ENCODE data around the gene CPNE5. TPM values are rescaled to one million over a fixed set of nuclear protein-coding genes. Genes with fewer than 3 reads are reported as not detected.

The CPNE5 gene
- total RNA-seq, 4 donors from 2014 or later: 9.5 to 33.8 (median 12.2) TPM

- Histone ChIP-seq H3K27ac (no peak overlapping the region), H3K36me3 (no peaks in the 10 kb centered on the region), H3K4me1 (no peaks in the 10 kb centered on the region), H3K9me3 (peaks cover 0 to 4% of the 10 kb centered on the region in 2 donors), H3K27me3 (no peaks in the 10 kb centered on the region), H3K4me3 (no peak overlapping the region)
- intact Hi-C loops (cut with DNase I; ENCODE audit: low total_unique reads): no loop called here
- TF ChIP-seq, protein P1, sequence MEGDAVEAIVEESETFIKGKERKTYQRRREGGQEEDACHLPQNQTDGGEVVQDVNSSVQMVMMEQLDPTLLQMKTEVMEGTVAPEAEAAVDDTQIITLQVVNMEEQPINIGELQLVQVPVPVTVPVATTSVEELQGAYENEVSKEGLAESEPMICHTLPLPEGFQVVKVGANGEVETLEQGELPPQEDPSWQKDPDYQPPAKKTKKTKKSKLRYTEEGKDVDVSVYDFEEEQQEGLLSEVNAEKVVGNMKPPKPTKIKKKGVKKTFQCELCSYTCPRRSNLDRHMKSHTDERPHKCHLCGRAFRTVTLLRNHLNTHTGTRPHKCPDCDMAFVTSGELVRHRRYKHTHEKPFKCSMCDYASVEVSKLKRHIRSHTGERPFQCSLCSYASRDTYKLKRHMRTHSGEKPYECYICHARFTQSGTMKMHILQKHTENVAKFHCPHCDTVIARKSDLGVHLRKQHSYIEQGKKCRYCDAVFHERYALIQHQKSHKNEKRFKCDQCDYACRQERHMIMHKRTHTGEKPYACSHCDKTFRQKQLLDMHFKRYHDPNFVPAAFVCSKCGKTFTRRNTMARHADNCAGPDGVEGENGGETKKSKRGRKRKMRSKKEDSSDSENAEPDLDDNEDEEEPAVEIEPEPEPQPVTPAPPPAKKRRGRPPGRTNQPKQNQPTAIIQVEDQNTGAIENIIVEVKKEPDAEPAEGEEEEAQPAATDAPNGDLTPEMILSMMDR (IDR thresholded peaks at IDR 0.05): no peak
- TF ChIP-seq POLR2A (IDR thresholded peaks at IDR 0.05): no peak
- DNase-seq: no peak
Measured at GRCh38 chr6:36746251-36746650, 93.0 kb downstream of the CPNE5 start.

- H3K9me3 ChIP-seq: peaks cover 0 to 4% of the 10 kb centered on the region in 2 donors
- no peak overlapping the region for H3K27ac ChIP-seq
- H3K36me3 ChIP-seq: no peaks in the 10 kb centered on the region
- H3K4me3 ChIP-seq: no peak overlapping the region
- TF ChIP-seq POLR2A (IDR thresholded peaks at IDR 0.05): no peak
- TF ChIP-seq, protein P1 (IDR thresholded peaks at IDR 0.05): no peak
- DNase-seq: no peak
- no peaks in the 10 kb centered on the region for H3K27me3 ChIP-seq
- intact Hi-C loops (cut with DNase I; ENCODE audit: low total_unique reads): no loop called here
- H3K4me1 ChIP-seq: no peaks in the 10 kb centered on the region
Measured at GRCh38 chr6:36745836-36746235, 93.4 kb downstream of the CPNE5 start.

GRCh38 chr6:36745283-36745682 lies 94.0 kb downstream of the CPNE5 start:
- Histone ChIP-seq H3K4me1 (no peaks in the 10 kb centered on the region), H3K36me3 (no peaks in the 10 kb centered on the region), H3K27me3 (no peaks in the 10 kb centered on the region), H3K9me3 (peaks cover 0 to 4% of the 10 kb centered on the region in 2 donors), H3K27ac (no peak overlapping the region), H3K4me3 (no peak overlapping the region)
- intact Hi-C loops (cut with DNase I; ENCODE audit: low total_unique reads): no loop called here
- no peak for TF ChIP-seq POLR2A (IDR thresholded peaks at IDR 0.05)
- TF ChIP-seq, protein P1 (IDR thresholded peaks at IDR 0.05): no peak
- DNase-seq: no peak

GRCh38 chr6:36744304-36744673 lies 95.0 kb downstream of the CPNE5 start:
- no peaks in the 10 kb centered on the region for H3K36me3 ChIP-seq
- intact Hi-C loops (cut with DNase I; ENCODE audit: low total_unique reads): no loop called here
- DNase-seq: no peak
- H3K4me1 ChIP-seq: no peaks in the 10 kb centered on the region
- H3K9me3 ChIP-seq: peaks cover 0 to 4% of the 10 kb centered on the region in 2 donors
- H3K27ac ChIP-seq: no peak overlapping the region
- TF ChIP-seq, protein P1 (IDR thresholded peaks at IDR 0.05): no peak
- TF ChIP-seq POLR2A (IDR thresholded peaks at IDR 0.05): no peak
- H3K27me3 ChIP-seq: no peaks in the 10 kb centered on the region
- no peak overlapping the region for H3K4me3 ChIP-seq

- Histone ChIP-seq H3K27me3 (no peaks in the 10 kb centered on the region), H3K36me3 (no peaks in the 10 kb centered on the region), H3K27ac (no peak overlapping the region), H3K9me3 (peaks cover 0 to 3% of the 10 kb centered on the region in 2 donors), H3K4me1 (no peaks in the 10 kb centered on the region), H3K4me3 (no peak overlapping the region)
- intact Hi-C loops (cut with DNase I; ENCODE audit: low total_unique reads): no loop called here
- no peak for DNase-seq
- no peak for TF ChIP-seq POLR2A (IDR thresholded peaks at IDR 0.05)
- TF ChIP-seq, protein P1 (IDR thresholded peaks at IDR 0.05): no peak
Measured at GRCh38 chr6:36743538-36744303, 95.5 kb downstream of the CPNE5 start.

Data from uterus (tissue), 4 donors.